ENCODE measurements around the gene ERG.

ERG gene

DNA sequence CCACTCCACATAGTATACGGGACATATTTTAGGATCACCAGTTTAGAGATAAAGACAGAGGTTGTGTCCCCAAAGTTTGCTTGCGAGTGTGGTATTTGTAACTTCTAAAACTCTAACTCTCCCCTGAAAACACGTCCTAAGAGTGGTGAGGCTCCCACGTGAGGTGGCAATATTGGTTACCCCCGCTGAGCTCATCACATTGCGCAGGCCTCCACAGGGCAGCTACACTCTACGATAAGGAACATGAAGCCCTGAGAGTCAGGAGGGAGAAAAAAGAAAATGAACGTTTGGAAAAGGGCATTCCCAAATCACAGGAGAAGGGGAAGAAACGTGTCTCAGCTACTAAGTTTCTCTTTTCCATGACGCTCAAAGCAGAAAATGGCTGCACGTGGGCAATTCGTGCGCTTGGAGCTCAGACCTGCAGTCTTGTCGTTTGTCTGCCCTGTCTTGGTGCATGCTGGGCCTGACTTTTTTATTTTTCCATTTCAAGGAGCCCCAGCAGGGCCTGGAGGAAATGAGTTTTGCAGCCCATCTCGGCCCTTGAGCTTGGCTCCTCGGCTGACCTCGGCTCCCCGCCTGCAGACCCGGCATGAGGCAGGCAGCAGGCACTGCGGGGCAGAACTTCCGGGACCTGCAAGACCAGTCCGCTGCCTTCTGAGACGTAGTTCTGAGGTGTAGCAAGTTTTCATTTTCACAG is 25.7 kb downstream of the ERG start:
- peak in 1 of 2 experiments; percentile 7 for DNase-seq

DNA sequence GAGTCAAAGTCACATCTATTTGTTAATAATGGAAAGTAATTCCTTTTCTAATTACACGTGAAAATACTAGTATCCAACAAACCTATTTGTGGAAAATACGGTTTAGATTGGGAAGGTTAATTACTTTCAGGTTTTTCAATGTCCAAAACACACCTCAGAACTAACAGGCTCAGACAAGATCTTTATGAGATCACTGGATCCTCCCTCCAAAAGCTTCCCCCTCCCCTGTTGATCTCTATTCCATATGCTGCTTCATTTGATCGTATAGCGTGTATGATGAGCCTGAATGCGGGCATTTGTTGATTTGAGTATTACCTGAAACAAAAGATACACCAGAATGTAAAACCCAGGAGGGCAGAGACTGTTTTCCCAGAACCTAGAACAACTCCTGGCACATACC is 26.5 kb downstream of the ERG start:
- no peak for DNase-seq

DNA sequence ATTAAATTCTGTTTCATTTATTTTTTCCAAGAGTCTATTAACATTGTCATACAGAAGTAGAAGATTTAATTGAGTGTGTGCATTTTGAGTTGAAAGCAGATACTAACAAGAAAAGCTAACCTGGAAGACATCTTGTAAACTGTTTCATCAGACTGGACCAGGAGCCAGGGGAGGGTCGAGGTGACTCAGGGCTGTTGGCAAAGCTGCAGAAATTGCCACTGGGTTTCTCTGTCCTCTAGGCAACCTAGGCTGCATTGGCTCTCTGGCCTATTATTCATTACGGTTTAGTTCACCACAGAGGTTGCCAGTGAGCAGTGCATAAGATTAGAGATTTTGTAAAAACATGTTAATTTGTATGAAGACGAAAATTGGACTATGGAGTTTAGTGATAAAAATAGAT is 27.5 kb downstream of the ERG start:
- no peak for DNase-seq

DNA sequence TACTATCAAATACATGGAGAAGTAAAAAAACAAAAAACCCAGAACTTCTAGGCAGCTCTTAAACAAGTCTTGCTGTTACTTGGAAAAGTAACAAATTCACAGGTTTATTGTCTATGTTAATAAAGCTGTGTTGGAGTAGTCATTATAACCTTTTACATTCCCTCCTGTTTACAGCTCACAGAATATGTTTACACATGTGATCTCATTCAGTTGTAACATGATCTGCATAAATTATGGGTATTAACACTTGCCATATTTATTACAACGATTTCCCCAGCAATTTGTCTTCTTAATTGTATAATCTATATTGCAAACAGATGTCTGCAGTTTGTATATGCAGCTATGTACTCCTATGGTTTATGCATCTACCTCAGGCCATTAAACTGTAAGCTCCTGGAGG is 28.6 kb downstream of the ERG start:
- DNase-seq: no peak

DNA sequence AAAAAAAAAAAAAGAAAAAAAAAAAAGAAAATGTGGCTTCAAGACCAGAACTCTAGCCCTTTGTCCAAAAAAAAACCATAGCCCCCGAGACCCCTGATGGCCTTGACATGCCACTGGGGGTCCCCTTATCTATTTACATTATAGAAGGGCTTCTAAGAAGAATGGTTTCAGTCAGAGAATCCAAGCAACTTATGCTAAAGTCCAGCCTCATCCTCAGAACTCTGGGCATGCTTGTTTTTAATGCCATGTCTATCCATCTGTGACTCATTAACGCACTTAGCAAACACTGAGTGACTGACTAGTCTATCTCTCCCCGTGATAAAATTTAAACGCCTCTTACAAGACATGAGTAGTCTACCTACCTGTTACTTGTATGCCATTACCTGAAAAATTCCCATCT is 29.3 kb downstream of the ERG start:
- DNase-seq: no peak

DNA sequence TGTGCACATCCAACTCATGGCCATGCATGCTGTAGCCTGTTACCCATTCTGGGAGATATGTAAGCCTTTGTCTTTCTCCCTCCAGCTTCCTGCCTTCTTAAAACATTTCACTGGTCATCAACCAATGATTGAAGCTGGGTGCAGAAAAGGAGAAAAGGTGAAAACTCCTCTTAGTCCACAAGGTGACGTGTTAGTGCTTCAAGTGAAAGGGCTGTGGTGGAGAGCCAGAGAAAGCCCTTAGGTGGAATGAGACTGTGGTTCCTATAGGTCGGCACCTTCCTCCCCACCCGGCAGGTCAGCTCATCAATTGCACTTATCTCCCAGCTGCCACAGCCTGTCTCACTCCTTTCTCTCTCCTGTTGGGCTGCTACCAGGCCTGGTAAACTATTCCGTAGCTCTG is 30.4 kb downstream of the ERG start:
- DNase-seq: no peak

DNA sequence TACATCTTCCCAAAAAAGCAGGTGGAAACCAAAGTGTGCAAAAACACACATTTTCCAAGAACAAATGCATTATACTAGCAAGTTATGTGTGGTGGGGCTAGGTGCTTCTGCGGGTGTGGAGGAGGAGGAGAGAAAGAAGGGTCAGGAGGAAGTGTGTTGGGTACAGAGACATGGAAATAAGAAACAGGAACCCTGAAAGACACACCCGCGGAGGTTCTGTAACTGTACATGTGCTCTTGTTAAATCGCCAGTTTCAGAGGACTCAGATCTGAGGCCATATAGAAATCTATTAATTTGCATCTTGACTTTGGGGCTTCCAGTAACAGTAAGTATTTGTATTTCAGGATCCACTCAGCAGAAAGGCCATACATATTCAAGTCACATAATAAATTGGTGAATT is 30.9 kb downstream of the ERG start:
- peak; percentile 87 to 92 for DNase-seq

DNA sequence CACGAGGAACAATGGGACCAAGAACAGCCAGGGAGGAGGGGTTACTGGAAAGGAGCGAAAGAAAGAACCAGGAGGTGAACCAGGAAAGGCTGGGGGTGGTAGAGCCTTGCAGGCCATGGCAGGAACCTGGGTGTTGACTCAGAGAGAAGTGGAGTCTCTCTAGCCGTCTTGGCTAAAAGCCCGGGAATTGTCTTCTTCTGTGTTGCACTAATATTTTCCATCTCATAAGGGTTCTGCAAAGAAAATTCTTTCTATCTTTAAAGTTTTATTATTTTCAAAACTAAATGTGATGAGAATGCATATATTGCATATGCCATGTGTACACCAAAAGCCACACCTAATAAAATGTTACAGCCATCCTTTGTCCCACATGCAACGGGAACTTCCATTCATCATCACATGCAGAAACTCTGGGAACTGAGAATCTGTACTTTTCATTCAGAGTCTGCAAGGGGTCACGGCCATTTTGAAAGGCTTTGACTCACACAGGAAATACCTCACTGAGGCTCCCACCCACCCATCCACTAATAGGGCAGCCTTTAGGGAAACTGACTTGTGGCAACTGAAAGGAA is 38.0 kb downstream of the ERG start:
- DNase-seq: no peak

DNA sequence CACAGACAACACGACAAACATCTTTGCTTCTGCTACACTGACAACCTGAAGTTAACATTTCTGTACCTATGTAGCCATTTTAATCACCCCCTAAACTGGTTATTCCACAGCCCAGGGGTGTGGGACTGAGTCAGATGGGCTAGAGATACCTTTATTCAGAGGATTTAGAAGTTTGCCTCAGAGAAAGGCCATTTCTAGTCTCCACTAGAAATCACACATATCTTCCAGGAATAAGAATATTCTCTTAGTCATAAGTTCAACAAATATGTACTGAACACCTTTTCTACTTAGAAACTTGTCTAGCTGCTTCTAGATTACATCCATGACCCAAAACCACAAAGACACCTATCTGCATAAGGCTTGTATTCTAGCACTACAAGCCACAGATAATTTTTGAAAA is 38.8 kb downstream of the ERG start:
- DNase-seq: no peak

DNA sequence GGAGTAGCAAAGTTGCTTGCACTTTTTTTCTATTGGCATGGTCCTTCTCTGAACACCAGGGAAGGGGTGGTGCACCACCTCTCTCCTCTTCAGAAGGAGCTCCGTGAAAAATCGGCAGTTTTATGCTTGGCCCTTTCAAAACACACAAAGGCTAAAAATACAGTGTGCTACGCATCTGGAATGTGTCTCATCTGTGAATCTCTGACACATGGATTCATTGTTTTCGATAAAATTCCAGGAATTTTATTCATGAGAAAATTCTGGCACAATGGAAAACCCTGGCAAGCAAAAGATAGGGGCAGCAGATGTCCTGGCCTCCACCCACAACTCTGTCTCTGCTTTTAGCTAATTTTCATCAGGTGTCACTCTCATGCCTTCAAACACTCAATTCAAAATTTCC is 42.9 kb downstream of the ERG start:
- DNase-seq: no peak

DNA sequence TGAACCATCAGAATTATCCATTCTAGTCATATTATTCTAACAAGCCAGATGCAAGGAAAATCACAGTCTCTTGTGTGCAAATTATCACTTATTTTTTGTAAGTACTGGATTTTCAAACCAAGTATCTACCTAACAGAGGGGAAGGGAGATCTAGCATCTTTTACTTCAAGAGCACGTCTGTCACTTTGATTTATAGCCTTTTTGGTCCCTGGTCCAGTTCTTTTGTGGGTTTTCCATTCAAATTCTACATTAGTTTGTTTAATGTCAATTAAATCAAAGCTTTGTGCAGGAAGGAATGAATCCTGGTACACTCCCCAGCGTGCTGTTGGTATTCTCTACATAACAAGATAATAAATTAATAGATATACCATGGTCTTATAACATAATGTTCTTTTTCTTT is 43.6 kb downstream of the ERG start:
- no peak for DNase-seq

DNA sequence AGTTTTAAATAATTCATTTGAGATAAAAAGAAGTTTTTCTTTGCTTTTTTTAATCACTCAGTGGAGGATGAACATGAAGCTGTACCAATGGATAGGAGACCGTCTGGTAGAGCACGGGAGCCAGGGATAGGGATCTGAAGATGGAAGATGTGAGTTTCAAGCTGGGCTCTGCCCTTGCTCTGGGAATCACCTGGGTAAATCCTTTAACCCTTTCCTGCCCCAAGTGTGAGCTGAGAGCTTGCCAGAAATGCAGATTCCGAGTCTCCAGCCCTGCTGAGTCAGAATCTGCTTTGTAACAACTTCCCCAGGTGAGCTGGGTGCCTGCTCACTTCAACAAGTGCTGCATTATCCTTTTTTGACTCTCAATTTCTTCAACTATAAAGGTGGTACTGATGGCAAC is 44.1 kb downstream of the ERG start:
- DNase-seq: no peak

DNA sequence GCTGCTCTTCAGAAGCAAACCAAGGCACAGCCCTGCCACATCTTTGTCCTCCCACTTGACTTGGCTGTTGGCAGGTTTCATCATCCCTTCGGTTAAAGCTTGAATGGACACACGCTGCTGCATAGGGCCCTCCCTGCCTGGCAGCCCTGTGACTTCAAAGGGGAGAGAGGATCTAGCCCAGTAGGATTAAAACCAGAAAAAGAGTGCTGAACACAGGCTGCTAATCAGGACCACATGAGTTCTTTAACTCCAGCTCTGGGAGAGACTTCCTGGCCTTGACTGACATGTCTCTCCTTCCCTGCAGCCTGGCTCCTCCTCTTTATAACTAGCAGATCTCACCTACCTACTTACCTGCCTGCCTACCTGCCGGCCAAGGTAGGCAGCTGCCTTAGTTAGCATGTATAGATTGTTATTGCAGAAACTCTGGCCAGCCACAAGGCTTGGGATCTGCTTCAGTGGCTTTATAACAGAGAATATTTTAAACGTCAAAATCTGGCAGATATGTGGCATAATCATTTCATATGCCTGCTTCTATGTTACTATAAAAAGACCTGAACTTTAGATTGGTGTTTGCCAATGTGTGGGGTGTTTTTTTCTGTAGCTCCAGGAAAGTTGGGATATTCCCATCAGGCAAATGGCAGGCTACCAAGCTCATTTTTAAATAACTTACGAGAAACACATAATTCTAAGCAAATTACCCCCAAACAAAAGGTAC is 49.4 kb downstream of the ERG start:
- DNase-seq: peak; percentile 35 to 40

DNA sequence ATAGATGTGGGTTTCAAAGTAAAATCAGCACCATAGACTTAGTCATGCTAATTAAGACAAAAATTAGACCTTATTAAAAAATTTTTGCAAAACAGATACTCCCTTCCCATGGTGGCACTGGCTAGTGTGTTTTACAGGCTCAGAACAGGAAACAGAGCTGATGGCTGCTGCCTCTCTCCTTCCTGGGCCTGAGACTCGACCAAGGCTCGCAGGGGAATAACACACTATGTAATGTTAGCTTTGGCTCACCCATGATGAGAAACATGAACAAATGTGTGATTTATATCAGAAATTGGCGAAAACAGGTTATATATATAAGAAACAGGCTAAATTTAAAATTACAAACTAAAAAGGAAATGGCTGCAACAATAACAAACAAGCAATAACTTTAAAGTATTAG is 50.7 kb downstream of the ERG start:
- DNase-seq: peak; percentile 16 to 18

DNA sequence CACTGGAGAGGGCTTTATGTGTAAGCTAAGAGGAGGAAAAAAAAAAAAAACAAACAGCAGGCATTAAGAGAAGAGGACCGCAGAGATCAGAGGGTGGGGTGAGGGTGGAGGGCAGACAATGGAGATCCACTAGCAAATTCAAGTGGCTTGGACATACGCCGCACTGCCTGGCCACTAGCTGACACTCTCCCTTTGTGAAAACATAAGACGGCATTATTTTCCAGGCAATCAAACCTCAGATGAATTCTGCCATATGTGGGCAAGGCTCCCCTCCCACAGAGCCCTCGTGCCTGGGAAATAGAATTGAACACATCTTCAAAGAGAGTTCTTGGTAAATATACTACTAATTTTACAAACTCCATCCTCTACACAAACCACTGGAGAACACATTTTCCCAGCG is 53.6 kb downstream of the ERG start:
- DNase-seq: no peak

DNA sequence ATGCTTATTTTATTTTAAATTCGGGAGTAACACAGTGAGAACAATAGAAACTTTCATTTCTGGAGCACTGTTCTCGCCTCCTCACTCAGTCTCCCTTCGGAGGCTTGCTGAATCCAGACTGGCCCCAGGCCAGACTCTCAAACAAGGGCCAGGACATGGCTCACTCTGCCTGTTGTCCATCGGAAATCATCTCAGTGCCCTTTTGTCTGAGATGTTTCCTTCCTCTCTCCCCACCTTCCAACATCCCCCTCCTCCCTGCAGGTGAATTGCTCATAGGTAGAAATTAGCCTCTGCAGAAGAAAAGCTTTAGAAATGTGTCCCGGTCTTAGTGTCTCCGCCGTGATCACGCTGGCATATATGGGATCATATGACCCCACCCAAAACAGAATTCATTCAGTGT is 55.2 kb downstream of the ERG start:
- no peak for DNase-seq

DNA sequence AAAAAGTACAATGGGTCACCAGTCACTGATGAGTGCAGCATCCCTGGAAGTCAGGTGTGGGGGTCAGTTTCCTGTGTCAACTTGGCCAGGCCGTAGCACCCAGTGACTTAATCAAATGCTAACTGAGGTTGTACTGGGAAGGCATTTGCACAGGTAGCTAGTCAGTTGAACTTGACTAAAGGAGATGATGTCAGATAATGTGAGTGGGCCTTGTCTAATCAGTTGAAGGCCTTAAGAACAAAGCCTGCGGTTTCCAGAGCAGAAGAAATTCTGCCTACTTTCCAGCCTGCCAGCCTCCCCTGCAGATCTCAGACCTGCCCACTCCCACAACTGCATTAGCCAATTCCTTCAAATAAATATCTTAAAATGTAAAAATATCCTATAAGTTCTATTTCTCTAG is 57.1 kb downstream of the ERG start:
- no peak for DNase-seq

DNA sequence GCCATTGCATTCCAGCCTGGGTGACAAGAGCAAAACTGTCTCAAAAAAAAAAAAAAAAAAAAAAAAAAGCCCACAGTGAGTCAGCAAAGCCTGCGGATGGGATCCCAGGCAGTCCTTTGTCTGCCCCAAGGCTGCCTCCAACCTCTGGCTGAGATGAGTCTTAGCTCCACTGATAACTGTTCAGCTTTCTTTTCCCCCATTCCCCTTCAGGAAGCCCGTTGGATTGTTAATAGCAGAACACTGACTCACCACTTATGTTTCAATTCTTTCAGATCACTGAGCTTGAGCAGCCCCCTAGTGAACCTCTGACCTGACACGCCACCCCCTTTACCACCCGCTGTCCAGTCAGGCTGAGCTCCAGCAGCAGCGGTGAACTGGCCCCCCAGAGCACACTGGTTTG is 57.5 kb downstream of the ERG start:
- no peak for DNase-seq

DNA sequence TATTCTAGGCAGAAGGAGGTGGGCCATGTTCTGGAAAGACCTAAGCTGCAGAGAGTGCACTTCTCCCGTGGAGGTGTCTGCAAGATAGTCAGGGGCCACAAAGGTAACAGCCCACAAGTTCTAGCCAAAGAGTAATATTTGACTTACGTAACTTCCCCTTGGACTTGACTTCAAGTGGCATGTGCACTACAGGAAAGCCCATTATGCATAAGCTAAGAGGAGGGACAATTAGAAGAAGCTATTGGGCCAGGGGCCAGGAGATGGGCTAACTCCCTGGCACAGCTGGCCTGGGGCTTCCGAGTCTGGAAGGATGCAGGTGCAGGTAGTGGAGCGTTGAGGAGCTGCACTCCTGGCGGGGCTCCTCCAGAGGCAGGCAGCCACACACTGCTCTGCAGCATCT is 58.3 kb downstream of the ERG start:
- DNase-seq: peak; percentile 35 to 36

DNA sequence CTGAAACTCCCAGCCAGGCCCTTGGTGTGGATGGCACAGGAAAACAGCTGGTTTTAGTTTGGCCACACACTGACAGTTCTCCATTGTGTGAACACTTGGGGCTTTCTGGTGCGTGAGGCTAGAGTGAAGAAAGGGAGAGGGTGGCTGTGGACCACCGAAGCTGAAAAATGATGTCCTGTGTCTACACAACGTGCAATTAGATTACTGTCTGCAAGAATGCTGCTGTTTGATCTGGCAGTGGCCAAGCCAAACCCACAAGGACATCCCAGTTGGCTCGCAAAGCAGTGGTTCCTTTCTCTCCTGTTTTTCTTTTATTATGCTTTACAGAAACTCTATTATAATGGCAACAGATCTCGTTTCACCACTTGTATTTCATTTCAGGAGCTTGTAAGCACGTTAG is 58.9 kb downstream of the ERG start:
- DNase-seq: no peak

DNA sequence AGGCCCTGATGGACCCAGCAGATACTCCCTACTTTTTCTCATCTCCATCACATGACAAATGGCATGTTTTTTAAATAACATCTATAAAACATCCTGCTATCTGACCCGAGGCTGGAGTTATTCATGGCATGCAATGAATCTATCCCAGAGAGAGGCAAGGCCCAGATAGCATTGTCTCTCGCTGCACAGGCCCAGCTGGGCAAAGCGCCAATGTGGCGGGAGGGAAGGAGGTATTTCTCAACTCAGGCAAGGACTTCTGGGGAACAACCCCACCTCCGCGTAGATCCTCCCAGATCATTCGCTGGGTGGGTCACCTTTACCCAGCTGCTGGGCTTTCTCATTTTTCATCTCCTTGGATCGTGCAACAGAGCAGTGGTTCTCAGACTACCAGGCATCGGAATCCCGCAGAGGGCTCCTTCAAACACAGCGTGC is 59.8 kb downstream of the ERG start:
- no peak for DNase-seq

DNA sequence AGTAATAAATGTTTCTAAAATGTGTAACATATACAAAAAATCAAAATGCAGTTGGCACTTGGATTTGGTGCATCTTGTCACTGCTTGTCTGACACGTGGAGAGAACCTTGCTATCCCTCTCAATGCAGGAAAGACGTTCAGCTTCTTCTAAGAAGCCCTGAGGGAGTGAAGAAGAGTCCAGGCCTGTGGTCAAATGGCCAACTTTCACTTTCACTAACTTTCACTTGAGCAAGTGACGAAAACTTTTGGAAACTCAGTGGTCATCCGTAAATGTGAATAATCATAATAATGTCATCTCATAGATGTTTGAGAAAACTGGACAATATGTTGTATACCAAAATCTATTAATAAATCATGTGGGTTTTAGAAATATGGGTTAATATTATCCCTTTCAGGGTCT is 61.9 kb downstream of the ERG start:
- no peak for DNase-seq

DNA sequence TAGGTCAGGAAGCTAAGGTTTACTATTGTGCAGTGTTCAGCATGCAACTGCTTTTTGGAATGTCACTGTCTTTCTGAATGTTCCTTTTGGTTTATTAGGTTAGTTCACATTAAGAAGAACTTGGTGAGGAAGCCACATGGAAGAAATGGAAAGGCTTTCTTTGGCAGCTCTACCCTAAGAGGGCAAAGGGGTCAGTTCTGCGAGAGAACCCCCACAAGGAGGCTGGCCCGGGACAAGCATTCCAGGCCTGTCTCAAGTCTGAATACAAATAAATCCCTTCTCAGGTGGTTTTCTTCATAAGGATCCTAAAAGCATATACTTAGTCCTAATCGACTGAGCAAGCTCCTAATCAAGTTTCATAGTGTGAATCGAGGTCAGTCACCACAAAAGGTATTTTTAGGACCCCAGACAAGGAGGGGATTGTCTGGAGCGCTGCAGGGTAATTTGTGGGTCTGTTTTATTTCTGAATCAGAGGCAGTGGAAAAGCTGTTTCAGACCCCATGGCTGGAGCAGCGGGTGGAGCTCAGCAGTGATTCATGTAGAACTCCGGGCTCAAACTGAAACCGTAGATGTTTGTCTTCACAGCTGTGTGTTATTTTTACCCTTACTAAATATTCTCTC is 63.3 kb downstream of the ERG start:
- DNase-seq: no peak

DNA sequence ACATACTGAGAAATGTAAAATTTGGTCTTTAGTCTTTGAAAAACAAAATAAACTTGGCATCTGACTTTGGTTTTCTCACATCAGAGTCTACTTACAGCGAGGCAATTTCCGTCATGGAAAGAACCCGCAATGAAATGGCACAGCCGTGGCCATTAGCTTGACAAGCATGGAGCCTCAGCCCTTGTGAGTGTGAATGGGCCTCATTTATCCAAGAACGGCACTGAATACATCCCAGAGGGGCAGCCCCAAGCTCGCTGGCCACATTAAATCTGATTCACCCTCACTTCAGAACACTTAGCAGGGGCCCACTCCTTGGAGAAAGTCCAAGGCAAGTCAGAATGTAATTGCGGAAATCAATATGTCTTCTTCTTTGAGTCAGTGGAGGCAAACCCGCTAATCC is 64.8 kb downstream of the ERG start:
- no peak for DNase-seq
